HL-60 (cell line): ENCODE measurements around the gene CSRP2.

ENCODE experiments used
- DNase-seq, 2 experiments: peaks; one replicate each; pipeline ENCODE4 v3.0.0-alpha.2; 2010 to 2020; ENCODE audit warnings: low read depth in 1 of 2, low spot score in 1 of 2
- H3K27ac ChIP-seq: fragments of 250-450 bp; sonication (Bioruptor Pico); replicated peaks from 2 replicates; pipeline ENCODE4 v1.5.1; 2020; ENCODE audit warnings: mild to moderate bottlenecking, moderate library complexity
- H3K27me3 ChIP-seq: fragments of 250-450 bp; sonication (Bioruptor Pico); 2 replicates; pipeline ENCODE4 v1.5.1; 2021; ENCODE audit warnings: mild to moderate bottlenecking, moderate library complexity; ENCODE audit not compliant: insufficient read depth, poor library complexity, severe bottlenecking
- H3K4me3 ChIP-seq: replicated peaks from 2 replicates; pipeline ENCODE4 v1.5.1; 2011; ENCODE audit warnings: mild to moderate bottlenecking, control low read depth, low read length; ENCODE audit not compliant: insufficient read depth
- CTCF ChIP-seq: IDR thresholded peaks from one replicate; pipeline ENCODE4 v1.5.1; 2011; ENCODE audit warnings: low read length, control low read depth, inconsistent platforms; ENCODE audit not compliant: insufficient read depth
- GABPA ChIP-seq: IDR thresholded peaks from 2 replicates; pipeline ENCODE4 v1.6.1; 2012; ENCODE audit warnings: low read depth
- POLR2AphosphoS5 ChIP-seq: IDR thresholded peaks from 2 replicates; pipeline ENCODE4 v1.6.1; 2012; ENCODE audit warnings: low read depth
- REST ChIP-seq: IDR thresholded peaks from 2 replicates; pipeline ENCODE4 v1.6.1; 2012; ENCODE audit warnings: low read depth; ENCODE audit not compliant: insufficient replicate concordance
- SPI1 ChIP-seq: IDR thresholded peaks from 2 replicates; pipeline ENCODE4 v1.6.1; 2012; ENCODE audit warnings: low read depth, mild to moderate bottlenecking, borderline replicate concordance

Gene CSRP2

GRCh38 chr12:76898442-76898841 lies 19.6 kb upstream of the CSRP2 start:
- Histone ChIP-seq H3K27ac (no peak overlapping the region), H3K4me3 (no peak overlapping the region), H3K27me3 (no peaks in the 10 kb centered on the region)
- DNase-seq: no peak
- TF ChIP-seq POLR2AphosphoS5 (no peak), SPI1 (no peak), CTCF (no peak), REST (no peak), GABPA (no peak)

- Histone ChIP-seq H3K27me3 (no peaks in the 10 kb centered on the region), H3K27ac (no peak overlapping the region), H3K4me3 (no peak overlapping the region)
- TF ChIP-seq SPI1 (no peak), REST (no peak), POLR2AphosphoS5 (no peak), CTCF (no peak), GABPA (no peak)
- no peak for DNase-seq
These were observed 17.5 kb upstream of the CSRP2 start for GRCh38 chr12:76896274-76896673.

- DNase-seq: no peak
- TF ChIP-seq CTCF (no peak), REST (no peak), POLR2AphosphoS5 (no peak), GABPA (no peak), SPI1 (no peak)
- H3K27me3 ChIP-seq: no peaks in the 10 kb centered on the region
- no peak overlapping the region for H3K4me3 ChIP-seq
- no peak overlapping the region for H3K27ac ChIP-seq
These were observed 17.0 kb upstream of the CSRP2 start for GRCh38 chr12:76895796-76896195.
